Measurements from ENCODE around the gene DMXL2.

Gene DMXL2

DNA sequence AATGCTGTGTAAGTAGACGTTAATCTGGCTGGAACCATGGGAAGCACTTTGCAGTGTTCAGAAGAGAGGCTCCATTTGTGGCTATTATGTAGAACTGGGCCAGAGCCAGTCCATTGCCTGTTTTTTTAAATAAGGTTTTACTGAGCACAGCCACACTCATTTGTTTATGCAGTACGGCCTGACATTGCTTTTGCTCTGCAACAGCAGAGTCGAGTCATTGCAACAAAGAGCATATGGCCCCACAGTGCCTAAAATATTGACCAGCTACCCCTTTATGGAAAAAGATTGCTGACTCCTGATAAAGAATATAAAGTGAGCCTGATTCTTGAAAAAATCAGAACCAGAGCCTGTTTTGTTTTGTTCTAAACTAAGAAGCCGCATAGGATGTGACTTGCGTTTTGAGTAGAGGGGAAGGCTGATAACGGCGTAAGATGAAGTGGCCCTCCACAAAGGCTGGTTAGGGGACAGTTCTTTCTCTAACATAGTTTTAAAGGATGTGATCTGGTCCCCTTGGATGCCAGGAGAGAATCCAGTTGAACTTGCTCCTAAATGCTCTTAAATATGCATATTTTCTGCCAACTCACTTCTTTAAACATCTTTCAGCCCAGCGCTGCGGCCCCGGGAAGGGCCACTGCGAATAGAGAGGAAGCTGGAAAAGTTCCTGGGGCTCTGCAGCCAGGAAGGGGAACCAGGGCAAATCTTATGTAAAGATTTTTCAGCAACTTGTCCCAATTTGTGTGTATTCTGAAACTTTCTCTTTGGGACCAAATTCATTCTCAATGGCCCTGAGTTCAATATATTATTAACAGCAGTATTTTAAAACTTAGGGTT is 216.7 kb downstream of the DMXL2 start:
- no peak overlapping the region for H3K4me3 ChIP-seq (ENCODE audit: extremely low read depth, insufficient read depth, low read length, poor library complexity, severe bottlenecking)
- no peaks in the 10 kb centered on the region for H3K9me3 ChIP-seq (ENCODE audit: control insufficient read depth, low read length)
- no peak overlapping the region for H3K27ac ChIP-seq (ENCODE audit: low read depth, low read length, severe bottlenecking)
- WGBS, 2 experiments (ENCODE audit: insufficient coverage in 2 of 2), result 82 to 86% methylated on average over 7 to 9 of the region's 11 CpGs
- no peaks in the 10 kb centered on the region for H3K36me3 ChIP-seq (ENCODE audit: control insufficient read depth, insufficient read depth, low read length)
- H3K4me1 ChIP-seq (ENCODE audit: control insufficient read depth, insufficient read depth, low read length, poor library complexity, severe bottlenecking), result no peaks in the 10 kb centered on the region

DNA sequence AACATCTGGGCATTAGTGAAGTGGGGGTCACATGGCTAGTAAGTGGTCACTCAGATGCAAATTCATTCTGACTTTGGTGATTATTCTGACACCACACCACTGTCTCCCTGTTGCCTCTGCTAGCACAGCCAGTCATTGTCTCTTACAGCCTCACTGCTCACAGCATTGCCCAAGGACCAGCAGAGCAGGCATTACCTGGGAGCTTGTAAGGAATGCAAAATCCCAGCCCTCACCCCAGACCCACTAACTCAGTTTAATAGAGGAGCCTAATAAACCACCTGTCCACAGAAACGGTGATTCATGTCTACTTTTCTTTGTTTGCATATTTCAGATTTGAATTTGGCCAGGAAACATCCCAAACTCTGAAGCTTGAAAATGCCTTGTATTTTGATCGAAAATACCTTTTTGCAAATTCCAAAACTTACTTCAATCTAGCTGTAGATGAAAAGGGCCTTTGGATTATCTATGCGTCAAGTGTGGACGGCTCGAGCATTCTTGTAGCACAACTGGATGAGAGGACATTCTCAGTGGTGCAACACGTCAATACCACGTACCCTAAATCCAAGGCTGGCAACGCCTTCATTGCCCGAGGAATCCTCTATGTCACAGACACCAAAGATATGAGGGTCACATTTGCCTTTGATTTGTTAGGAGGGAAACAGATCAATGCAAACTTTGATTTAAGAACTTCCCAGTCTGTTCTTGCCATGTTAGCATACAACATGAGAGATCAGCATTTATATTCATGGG is 218.4 kb downstream of the DMXL2 start:
- Histone ChIP-seq H3K4me1 (ENCODE audit: control insufficient read depth, insufficient read depth, low read length, poor library complexity, severe bottlenecking) (peaks cover 3% of the 10 kb centered on the region), H3K4me3 (ENCODE audit: extremely low read depth, insufficient read depth, low read length, poor library complexity, severe bottlenecking) (no peak overlapping the region), H3K36me3 (ENCODE audit: control insufficient read depth, insufficient read depth, low read length) (no peaks in the 10 kb centered on the region), H3K27ac (ENCODE audit: low read depth, low read length, severe bottlenecking) (no peak overlapping the region), H3K9me3 (ENCODE audit: control insufficient read depth, low read length) (no peaks in the 10 kb centered on the region)
- 89 to 91% methylated on average over 7 to 8 of the region's 9 CpGs for WGBS, 2 experiments (ENCODE audit: insufficient coverage in 2 of 2)

DNA sequence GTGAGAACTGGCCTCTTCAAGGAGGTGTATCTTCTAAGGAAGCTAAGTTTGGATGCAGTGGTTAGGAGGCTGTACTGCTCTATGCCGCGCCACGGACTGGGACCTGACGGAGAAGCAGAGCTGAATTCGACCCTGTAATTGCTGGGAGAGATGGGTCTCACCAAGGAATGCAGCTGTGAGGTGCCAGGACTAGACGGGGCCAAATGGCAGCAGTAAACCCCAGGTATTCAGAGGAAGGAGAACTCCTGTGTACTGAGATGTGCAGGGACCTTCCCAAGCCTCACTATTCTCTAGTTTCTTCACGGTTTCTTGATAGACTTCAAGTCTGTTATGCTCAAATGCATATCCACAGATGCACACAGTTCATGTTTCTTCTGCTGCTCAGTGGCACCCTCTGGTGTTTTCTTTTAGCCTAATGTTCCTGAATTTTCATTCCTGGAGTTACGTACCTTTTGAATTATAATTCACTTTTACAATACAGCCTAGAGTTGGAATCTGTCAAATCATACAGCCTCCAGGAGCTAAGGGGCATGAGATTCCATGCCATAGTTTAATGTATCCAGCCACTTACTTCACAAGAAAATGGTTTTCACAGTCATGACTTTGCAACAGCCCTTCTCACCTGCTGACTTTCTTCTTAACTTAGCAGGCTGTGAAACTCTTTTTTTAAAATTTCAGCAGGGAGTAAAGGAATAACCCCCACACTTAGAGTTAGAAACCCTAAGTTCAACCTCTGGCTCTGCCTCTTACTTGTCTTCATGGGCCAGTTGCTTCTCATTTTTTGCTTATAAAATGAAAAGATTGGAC is 219.3 kb downstream of the DMXL2 start:
- Histone ChIP-seq H3K4me1 (ENCODE audit: control insufficient read depth, insufficient read depth, low read length, poor library complexity, severe bottlenecking) (peaks cover 3% of the 10 kb centered on the region), H3K36me3 (ENCODE audit: control insufficient read depth, insufficient read depth, low read length) (no peaks in the 10 kb centered on the region), H3K4me3 (ENCODE audit: extremely low read depth, insufficient read depth, low read length, poor library complexity, severe bottlenecking) (no peak overlapping the region), H3K9me3 (ENCODE audit: control insufficient read depth, low read length) (no peaks in the 10 kb centered on the region), H3K27ac (ENCODE audit: low read depth, low read length, severe bottlenecking) (no peak overlapping the region)
- WGBS, 2 experiments (ENCODE audit: insufficient coverage in 2 of 2), result 85 to 89% methylated on average over 6 to 7 of the region's 8 CpGs

DNA sequence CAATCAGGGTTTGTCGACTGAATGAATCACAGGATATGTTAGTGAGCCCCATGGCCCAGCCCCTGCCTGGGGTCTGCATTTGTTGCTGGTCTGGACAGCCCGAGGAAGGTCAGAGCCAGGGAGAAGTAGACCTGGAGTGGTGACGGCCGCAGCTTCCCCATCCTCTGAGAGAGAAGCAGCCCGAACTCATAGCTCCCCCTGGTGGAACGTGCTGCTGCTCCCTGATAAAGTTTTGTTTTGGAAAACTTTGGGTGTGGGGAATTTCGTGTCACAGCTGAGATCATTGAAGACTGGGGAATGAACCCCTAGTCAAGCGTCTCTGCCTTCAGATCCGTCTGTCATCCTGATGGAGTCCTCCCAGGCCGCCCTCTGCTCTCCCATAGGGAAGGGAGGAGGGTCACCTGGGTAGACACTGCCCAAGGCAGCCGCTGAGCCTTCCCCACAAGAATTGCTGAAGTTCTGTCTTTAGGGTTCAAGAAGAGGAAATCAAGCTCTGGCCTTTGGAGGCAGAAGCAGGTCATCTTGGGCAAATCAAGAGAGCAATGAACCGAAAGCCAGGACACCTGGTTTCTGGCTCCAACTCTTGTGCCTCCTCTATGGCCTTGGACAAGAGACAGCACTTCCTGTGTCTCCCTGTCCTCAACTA is 220.6 kb downstream of the DMXL2 start:
- Histone ChIP-seq H3K27ac (ENCODE audit: low read depth, low read length, severe bottlenecking) (no peak overlapping the region), H3K4me3 (ENCODE audit: extremely low read depth, insufficient read depth, low read length, poor library complexity, severe bottlenecking) (no peak overlapping the region), H3K4me1 (ENCODE audit: control insufficient read depth, insufficient read depth, low read length, poor library complexity, severe bottlenecking) (peaks cover 3% of the 10 kb centered on the region), H3K36me3 (ENCODE audit: control insufficient read depth, insufficient read depth, low read length) (no peaks in the 10 kb centered on the region), H3K9me3 (ENCODE audit: control insufficient read depth, low read length) (no peaks in the 10 kb centered on the region)
- WGBS, 2 experiments (ENCODE audit: insufficient coverage in 2 of 2), result 44 to 48% methylated on average over 10 of the region's 12 CpGs

DNA sequence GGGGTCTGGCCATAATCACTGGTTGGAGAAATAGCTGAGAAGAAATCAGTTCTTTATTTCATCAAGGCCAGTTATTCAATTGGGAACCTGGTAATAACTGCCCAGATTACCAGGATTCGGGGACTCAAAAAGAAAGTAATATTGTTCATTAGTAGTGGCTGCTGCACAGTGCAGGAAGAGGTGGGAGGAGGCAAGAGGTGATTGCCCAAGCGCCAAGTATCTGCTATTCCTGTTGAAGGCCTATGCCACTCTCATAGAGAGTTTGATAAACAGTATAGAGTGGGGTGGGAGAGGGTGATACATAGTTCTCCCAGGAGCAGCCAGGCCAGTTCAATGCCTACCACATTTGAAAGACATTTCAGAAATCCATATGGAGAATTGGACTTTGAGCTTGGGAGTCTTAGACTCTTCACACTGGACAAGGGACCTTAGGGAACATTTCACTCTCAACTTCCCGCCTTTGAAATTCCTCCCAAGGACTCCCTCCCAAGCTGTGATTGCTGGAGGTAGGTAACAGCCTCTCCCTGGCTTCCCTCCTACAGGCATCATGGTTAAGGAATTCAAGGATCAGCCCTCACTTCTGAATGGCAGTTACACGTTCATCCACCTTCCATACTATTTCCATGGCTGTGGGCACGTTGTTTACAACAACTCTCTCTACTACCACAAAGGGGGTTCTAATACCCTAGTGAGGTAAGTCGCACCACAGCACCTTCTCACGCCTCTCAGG is 221.4 kb downstream of the DMXL2 start:
- Histone ChIP-seq H3K4me3 (ENCODE audit: extremely low read depth, insufficient read depth, low read length, poor library complexity, severe bottlenecking) (no peak overlapping the region), H3K9me3 (ENCODE audit: control insufficient read depth, low read length) (no peaks in the 10 kb centered on the region), H3K27ac (ENCODE audit: low read depth, low read length, severe bottlenecking) (no peak overlapping the region), H3K4me1 (ENCODE audit: control insufficient read depth, insufficient read depth, low read length, poor library complexity, severe bottlenecking) (peaks cover 3% of the 10 kb centered on the region), H3K36me3 (ENCODE audit: control insufficient read depth, insufficient read depth, low read length) (no peaks in the 10 kb centered on the region)
- 87 to 88% methylated on average over 5 to 7 of the region's 7 CpGs for WGBS, 2 experiments (ENCODE audit: insufficient coverage in 2 of 2)

DNA sequence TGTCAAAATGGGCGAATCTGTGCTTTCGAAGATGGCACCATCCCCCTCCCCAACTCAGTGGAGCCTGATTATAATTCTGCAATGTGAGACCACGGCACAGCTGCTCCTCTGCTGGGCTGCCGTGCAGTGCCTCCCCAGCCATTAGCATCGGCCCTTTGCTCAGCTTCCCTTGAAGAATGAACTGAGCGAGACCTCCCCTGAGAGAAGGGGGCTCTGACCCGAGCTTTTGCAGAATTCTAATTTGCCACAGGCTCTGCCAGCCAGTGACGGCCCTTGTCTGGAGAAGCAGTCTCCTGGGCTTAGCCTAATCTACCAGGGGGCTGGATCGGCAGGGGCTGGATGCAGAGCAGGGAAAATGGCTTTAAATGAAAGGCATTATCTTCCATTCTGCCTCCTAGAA is 223.9 kb downstream of the DMXL2 start:
- H3K9me3 ChIP-seq (ENCODE audit: control insufficient read depth, low read length), result no peaks in the 10 kb centered on the region
- 77 to 79% methylated on average over 8 to 9 of the region's 9 CpGs for WGBS, 2 experiments (ENCODE audit: insufficient coverage in 2 of 2)
- H3K27ac ChIP-seq (ENCODE audit: low read depth, low read length, severe bottlenecking), result no peak overlapping the region
- peaks cover 3% of the 10 kb centered on the region for H3K4me1 ChIP-seq (ENCODE audit: control insufficient read depth, insufficient read depth, low read length, poor library complexity, severe bottlenecking)
- no peaks in the 10 kb centered on the region for H3K36me3 ChIP-seq (ENCODE audit: control insufficient read depth, insufficient read depth, low read length)
- no peak overlapping the region for H3K4me3 ChIP-seq (ENCODE audit: extremely low read depth, insufficient read depth, low read length, poor library complexity, severe bottlenecking)

Data from mesodermal cell (in vitro differentiated cells).